OCI-LY7 (cell line): ENCODE results near the gene TNFRSF11A. TPM values are rescaled to one million over a fixed set of nuclear protein-coding genes. Genes with fewer than 3 reads are reported as not detected.

ENCODE experiments used
- BruUV-seq: library from RNA; stranded (reverse); fragments of 400-500 nt; replicated peaks from 2 replicates; lab custom pipeline; 2021; lab: Mats Ljungman, UMichigan
- CTCF ChIA-PET: fragments of 300-600 bp; sonication (Branson Sonifier 250); formaldehyde crosslinking; loops from one replicate; lab custom pipeline; 2022; ENCODE audit warnings: antibody characterized with exemption; ENCODE audit not compliant: unreplicated experiment; lab: Charles Lee
- POLR2A ChIA-PET: fragments of 300-600 bp; sonication (Branson Sonifier 250); formaldehyde crosslinking; loops from one replicate; lab custom pipeline; 2022; ENCODE audit warnings: antibody characterized with exemption; lab: Charles Lee
- DNase-seq: peaks from one replicate; pipeline ENCODE4 v3.0.0-alpha.2; 2015; ENCODE audit warnings: low spot score
- H2AFZ ChIP-seq: fragments of 200-600 bp; sonication (generic), shearing (Covaris generic); 2 replicates; pipeline ENCODE4 v1.6.1; 2014; ENCODE audit warnings: mild to moderate bottlenecking, antibody characterized with exemption, low read length, moderate library complexity
- H3K27ac ChIP-seq: fragments of 200-600 bp; sonication (generic); 2 replicates; pipeline ENCODE4 v1.5.1; 2014; ENCODE audit warnings: mixed run types, low read depth, mild to moderate bottlenecking, moderate library complexity, low read length, inconsistent platforms; ENCODE audit not compliant: poor library complexity, severe bottlenecking
- H3K36me3 ChIP-seq: fragments of 200-600 bp; sonication (generic); 2 replicates; pipeline ENCODE4 v1.6.1; 2014; ENCODE audit warnings: mild to moderate bottlenecking, antibody characterized with exemption, low read length, moderate library complexity, mixed read lengths; ENCODE audit not compliant: insufficient read depth
- H3K4me1 ChIP-seq: fragments of 200-600 bp; sonication (generic); 2 replicates; pipeline ENCODE4 v1.5.1; 2014; ENCODE audit warnings: mild to moderate bottlenecking, low read length; ENCODE audit not compliant: insufficient read depth, poor library complexity, severe bottlenecking
- H3K4me2 ChIP-seq: fragments of 200-600 bp; sonication (generic); 2 replicates; pipeline ENCODE4 v1.6.1; 2014; ENCODE audit warnings: mild to moderate bottlenecking, low read length
- H3K4me3 ChIP-seq: fragments of 200-600 bp; sonication (generic); 2 replicates; pipeline ENCODE4 v1.5.1; 2014; ENCODE audit warnings: mild to moderate bottlenecking, low read depth, low read length; ENCODE audit not compliant: poor library complexity, severe bottlenecking
- H3K79me2 ChIP-seq: fragments of 200-600 bp; sonication (generic); 2 replicates; pipeline ENCODE4 v1.6.1; 2016; ENCODE audit warnings: low read depth, mild to moderate bottlenecking, low read length, moderate library complexity, mixed read lengths; ENCODE audit not compliant: insufficient read depth
- H3K9me2 ChIP-seq: fragments of 200-600 bp; sonication (generic); 2 replicates; pipeline ENCODE4 v1.6.1; 2016; ENCODE audit warnings: mild to moderate bottlenecking, low read length, mixed read lengths; ENCODE audit not compliant: insufficient read depth
- H3K9me3 ChIP-seq: fragments of 200-600 bp; sonication (generic); 2 replicates; pipeline ENCODE4 v1.6.1; 2014; ENCODE audit warnings: mild to moderate bottlenecking, mixed run types, low read length, mixed read lengths
- H4K20me1 ChIP-seq: fragments of 200-600 bp; sonication (generic); 2 replicates; pipeline ENCODE4 v1.6.1; 2014; ENCODE audit warnings: mild to moderate bottlenecking, antibody characterized with exemption, low read length, moderate library complexity, mixed read lengths; ENCODE audit not compliant: insufficient read depth
- EZH2phosphoT487 ChIP-seq: fragments of 200-600 bp; sonication (generic); IDR thresholded peaks from 2 replicates; pipeline ENCODE4 v1.6.1; 2018; ENCODE audit warnings: low read depth, borderline replicate concordance, mild to moderate bottlenecking, mixed run types, antibody characterized with exemption, low read length, moderate library complexity, mixed read lengths
- intact Hi-C: fragments of 100-400 bp; cut with micrococcal nuclease; formaldehyde crosslinking; loops from one replicate; pipeline ENCODE4 v1.10.0; 2022; ENCODE audit not compliant: unreplicated experiment
- total RNA-seq, 2 experiments: library from RNA; depleted of rRNA in 1 of 2; stranded (reverse); fragments of >200 nt in 1 of 2; shearing (Covaris generic) in 1 of 2; gene quantifications; 2 replicates each; pipeline ENCODE4 v1.2.3, GENCODE V29; 2014 to 2022
- TF ChIP-seq, protein P1 (sequence below): fragments of 200-600 bp; sonication (generic); conservative IDR thresholded peaks from 2 replicates; pipeline ENCODE4 v1.5.1; 2014; ENCODE audit warnings: mild to moderate bottlenecking, antibody characterized with exemption, low read length, moderate library complexity, mixed read lengths

Gene TNFRSF11A
- total RNA-seq, 2 experiments from 2014 or later = not detected

DNA sequence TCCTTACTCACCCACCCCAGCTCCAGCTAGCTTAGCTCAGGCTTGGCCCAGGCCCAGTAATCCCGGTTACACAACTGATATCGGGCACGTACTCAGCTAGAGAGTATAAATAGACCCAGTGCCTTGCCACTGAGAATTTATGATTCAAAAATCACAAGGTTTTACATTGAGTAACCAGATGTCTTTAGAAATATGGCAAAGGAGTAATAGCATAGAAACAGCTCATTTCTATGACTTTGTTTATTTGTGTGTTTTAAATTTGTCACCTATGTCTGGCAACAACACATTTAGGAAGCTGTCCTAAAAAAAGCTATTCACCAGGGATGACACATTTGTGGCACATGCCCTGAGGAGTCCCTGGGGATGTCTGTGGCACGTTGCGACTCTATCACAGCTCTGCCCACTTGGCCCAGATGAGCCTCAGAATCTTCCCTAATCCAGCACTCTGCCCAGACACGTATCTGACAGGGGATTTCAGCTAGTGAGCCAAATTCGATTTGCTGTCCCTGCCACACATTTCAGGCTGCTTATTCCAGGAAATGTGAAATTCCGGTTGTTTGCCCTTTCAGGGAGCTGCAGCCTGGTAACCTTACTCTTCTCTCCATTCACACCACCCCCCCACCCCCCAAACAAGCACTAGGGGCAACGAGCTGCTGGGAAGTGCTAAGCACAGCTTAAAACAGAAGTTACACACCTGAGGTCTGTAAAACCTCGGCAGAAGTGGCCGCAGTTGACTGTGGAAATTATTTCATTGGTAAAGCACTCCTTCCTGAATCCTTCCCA is 112.3 kb downstream of the TNFRSF11A start:
- Histone ChIP-seq H3K9me3 (no peaks in the 10 kb centered on the region), H4K20me1 (no peaks in the 10 kb centered on the region), H3K79me2 (no peaks in the 10 kb centered on the region), H3K9me2 (no peaks in the 10 kb centered on the region), H3K36me3 (no peaks in the 10 kb centered on the region), H3K4me1 (no peaks in the 10 kb centered on the region), H3K4me2 (no peak overlapping the region), H3K27ac (no peak overlapping the region), H2AFZ (no peak overlapping the region), H3K4me3 (no peak overlapping the region)
- ChIA-PET POLR2A (no interaction called here), CTCF (no interaction called here)
- TF ChIP-seq, protein P1, sequence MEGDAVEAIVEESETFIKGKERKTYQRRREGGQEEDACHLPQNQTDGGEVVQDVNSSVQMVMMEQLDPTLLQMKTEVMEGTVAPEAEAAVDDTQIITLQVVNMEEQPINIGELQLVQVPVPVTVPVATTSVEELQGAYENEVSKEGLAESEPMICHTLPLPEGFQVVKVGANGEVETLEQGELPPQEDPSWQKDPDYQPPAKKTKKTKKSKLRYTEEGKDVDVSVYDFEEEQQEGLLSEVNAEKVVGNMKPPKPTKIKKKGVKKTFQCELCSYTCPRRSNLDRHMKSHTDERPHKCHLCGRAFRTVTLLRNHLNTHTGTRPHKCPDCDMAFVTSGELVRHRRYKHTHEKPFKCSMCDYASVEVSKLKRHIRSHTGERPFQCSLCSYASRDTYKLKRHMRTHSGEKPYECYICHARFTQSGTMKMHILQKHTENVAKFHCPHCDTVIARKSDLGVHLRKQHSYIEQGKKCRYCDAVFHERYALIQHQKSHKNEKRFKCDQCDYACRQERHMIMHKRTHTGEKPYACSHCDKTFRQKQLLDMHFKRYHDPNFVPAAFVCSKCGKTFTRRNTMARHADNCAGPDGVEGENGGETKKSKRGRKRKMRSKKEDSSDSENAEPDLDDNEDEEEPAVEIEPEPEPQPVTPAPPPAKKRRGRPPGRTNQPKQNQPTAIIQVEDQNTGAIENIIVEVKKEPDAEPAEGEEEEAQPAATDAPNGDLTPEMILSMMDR = no peak
- no peak for TF ChIP-seq EZH2phosphoT487
- DNase-seq = no peak
- BruUV-seq = no TSS peak
- intact Hi-C loops = no loop called here

DNA sequence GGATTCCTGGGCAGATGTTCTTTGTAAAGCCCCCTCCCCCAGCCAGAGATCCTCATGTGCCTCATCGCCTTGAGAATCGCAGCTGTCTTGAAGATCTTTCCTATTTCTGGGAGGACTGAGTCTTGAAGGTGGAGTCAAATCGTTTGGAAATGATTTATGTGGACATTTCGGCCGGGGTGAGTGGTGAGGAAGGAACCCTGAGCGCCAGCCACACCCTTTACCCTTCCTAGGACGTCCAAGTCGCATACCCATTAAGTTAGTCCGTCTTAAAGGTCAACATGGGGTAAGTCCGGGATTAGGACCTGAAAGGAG is 112.9 kb downstream of the TNFRSF11A start:
- Histone ChIP-seq H3K9me3 (no peaks in the 10 kb centered on the region), H3K27ac (no peak overlapping the region), H3K36me3 (no peaks in the 10 kb centered on the region), H3K4me3 (no peak overlapping the region), H4K20me1 (no peaks in the 10 kb centered on the region), H3K4me1 (no peaks in the 10 kb centered on the region), H3K4me2 (no peak overlapping the region), H3K79me2 (no peaks in the 10 kb centered on the region), H2AFZ (no peak overlapping the region), H3K9me2 (no peaks in the 10 kb centered on the region)
- BruUV-seq = no TSS peak
- TF ChIP-seq, protein P1 = no peak
- no peak for TF ChIP-seq EZH2phosphoT487
- ChIA-PET POLR2A (no interaction called here), CTCF (no interaction called here)
- intact Hi-C loops = no loop called here
- DNase-seq = no peak

DNA sequence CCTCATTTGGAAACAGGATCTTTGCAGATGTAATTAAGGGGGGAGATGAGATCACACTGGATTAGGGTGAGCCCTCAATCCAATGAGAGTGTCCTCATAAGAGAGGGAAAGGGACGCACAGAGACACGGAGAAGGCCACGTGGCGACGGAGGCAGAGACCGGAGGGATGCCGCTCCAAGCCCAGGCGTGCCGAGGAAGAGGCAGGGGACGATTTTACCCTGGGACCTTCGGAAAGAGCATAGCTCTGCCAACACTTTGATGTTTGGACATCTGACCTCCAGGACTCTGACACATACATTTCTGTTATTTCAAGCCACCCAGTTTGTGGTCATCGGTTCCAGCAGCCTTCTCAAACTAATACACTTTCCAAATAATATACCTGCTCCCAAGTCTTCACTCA is 113.3 kb downstream of the TNFRSF11A start:
- DNase-seq = no peak
- ChIA-PET CTCF (no interaction called here), POLR2A (no interaction called here)
- no TSS peak for BruUV-seq
- H3K4me1 ChIP-seq = no peaks in the 10 kb centered on the region
- H4K20me1 ChIP-seq = no peaks in the 10 kb centered on the region
- no peaks in the 10 kb centered on the region for H3K36me3 ChIP-seq
- H3K27ac ChIP-seq = no peak overlapping the region
- intact Hi-C loops = no loop called here
- no peaks in the 10 kb centered on the region for H3K9me2 ChIP-seq
- H3K79me2 ChIP-seq = no peaks in the 10 kb centered on the region
- no peak overlapping the region for H3K4me3 ChIP-seq
- TF ChIP-seq, protein P1 = no peak
- TF ChIP-seq EZH2phosphoT487 = no peak
- H3K4me2 ChIP-seq = no peak overlapping the region
- no peak overlapping the region for H2AFZ ChIP-seq
- no peaks in the 10 kb centered on the region for H3K9me3 ChIP-seq
